ENCODE data around the gene TRAPPC2L. TPM values are rescaled to one million over a fixed set of nuclear protein-coding genes. Genes with fewer than 3 reads are reported as not detected.

The TRAPPC2L gene
- total and polyA plus RNA-seq, 2 of the 13 experiments (the other 11 are each of a cell fraction or from before 2014, with no cell fraction given): 96.3 to 107 TPM

- TF ChIP-seq GLMP (CRISPR knock-in tag; IDR thresholded peaks at IDR 0.05; ENCODE audit: borderline replicate concordance): no peak
- TF ChIP-seq ZNF768 (CRISPR knock-in tag; IDR thresholded peaks at IDR 0.05): peak; percentile 59; the same call in 1 of the 2 replicates
- TF ChIP-seq ZNF282 (IDR thresholded peaks at IDR 0.05; ENCODE audit: partially characterized antibody): no peak
- no peak for TF ChIP-seq CENPBD1 (CRISPR knock-in tag; IDR thresholded peaks at IDR 0.05; ENCODE audit: borderline replicate concordance, low read depth)
- TF ChIP-seq PHF21A (CRISPR knock-in tag; IDR thresholded peaks at IDR 0.05): no peak
- no peak; the same call in 1 of the 2 replicates for TF ChIP-seq PAXIP1 (CRISPR knock-in tag; conservative IDR thresholded peaks at IDR 0.05)
- TF ChIP-seq SAFB2 (CRISPR knock-in tag; IDR thresholded peaks at IDR 0.05; ENCODE audit: borderline replicate concordance, low read depth): no peak
- no peak; the same call in none of the 2 replicates for TF ChIP-seq HOXA3 (CRISPR knock-in tag; IDR thresholded peaks at IDR 0.05)
- TF ChIP-seq ZNF574 (CRISPR knock-in tag; IDR thresholded peaks at IDR 0.05): peak; percentile 68
- TF ChIP-seq ZNF605 (CRISPR knock-in tag; IDR thresholded peaks at IDR 0.05): peak; percentile 41
- TF ChIP-seq ZNF850 (CRISPR knock-in tag; conservative IDR thresholded peaks at IDR 0.05): no peak
- TF ChIP-seq CEBPZ (IDR thresholded peaks at IDR 0.05; ENCODE audit: low read length): no peak
- TF ChIP-seq JDP2 (CRISPR knock-in tag; IDR thresholded peaks at IDR 0.05; ENCODE audit: borderline replicate concordance): no peak
- peak; percentile 98; the same call in 1 of the 2 replicates for TF ChIP-seq ZNF816 (CRISPR knock-in tag; IDR thresholded peaks at IDR 0.05; ENCODE audit: borderline replicate concordance)
- no peak for TF ChIP-seq ATM (IDR thresholded peaks at IDR 0.05; ENCODE audit: borderline replicate concordance)
Observed at GRCh38 chr16:88810912-88811768, 45.8 kb upstream of the TRAPPC2L start (continued).

All from HepG2 (cell line).